Germinal center (tissue), 1 donor: ENCODE data around the gene TBXAS1.
"Not testable (repeated sequence)": the region's sequence is repeated elsewhere in the genome, so short reads cannot be mapped to it uniquely, and the experiment has no call there.

ENCODE experiments used
- DNase-seq: peaks from one replicate; pipeline ENCODE4 v3.0.0; 2012; ENCODE audit warnings: mixed read lengths, low spot score

Gene TBXAS1

GRCh38 chr7:139827042-139827441, 2.0 kb upstream of the TBXAS1 start:
- no peak for DNase-seq

GRCh38 chr7:139828446-139828845, 618 bp upstream of the TBXAS1 start:
- DNase-seq: no peak

GRCh38 chr7:139829775-139830117, 682 bp downstream of the TBXAS1 start:
- no peak for DNase-seq

GRCh38 chr7:139830292-139830691, 1.2 kb downstream of the TBXAS1 start:
- DNase-seq: no peak

- DNase-seq: no peak
These were observed 1.9 kb downstream of the TBXAS1 start for GRCh38 chr7:139830782-139831501.

GRCh38 chr7:139835848-139836247, 6.8 kb downstream of the TBXAS1 start:
- DNase-seq: not testable (repeated sequence)

- DNase-seq: not testable (repeated sequence)
These were observed 8.2 kb downstream of the TBXAS1 start for GRCh38 chr7:139837291-139837690.

GRCh38 chr7:139838276-139838675, 9.2 kb downstream of the TBXAS1 start:
- no peak for DNase-seq

GRCh38 chr7:139838876-139839275, 9.8 kb downstream of the TBXAS1 start:
- no peak for DNase-seq

GRCh38 chr7:139840776-139841175, 11.7 kb downstream of the TBXAS1 start:
- DNase-seq: no peak

- DNase-seq: no peak
These were observed 13.5 kb downstream of the TBXAS1 start for GRCh38 chr7:139842401-139843210.

- not testable (repeated sequence) for DNase-seq
These were observed 14.1 kb downstream of the TBXAS1 start for GRCh38 chr7:139843211-139843537.

GRCh38 chr7:139844779-139845442, 15.8 kb downstream of the TBXAS1 start:
- no peak for DNase-seq

GRCh38 chr7:139845443-139845805, 16.4 kb downstream of the TBXAS1 start:
- DNase-seq: no peak

- no peak for DNase-seq
These were observed 17.2 kb downstream of the TBXAS1 start for GRCh38 chr7:139846297-139846696.

GRCh38 chr7:139848274-139848673, 19.2 kb downstream of the TBXAS1 start:
- DNase-seq: no peak

- DNase-seq: no peak
These were observed 21.8 kb downstream of the TBXAS1 start for GRCh38 chr7:139850906-139851305.

- DNase-seq: no peak
These were observed 22.9 kb downstream of the TBXAS1 start for GRCh38 chr7:139851770-139852481.

- no peak for DNase-seq
These were observed 23.4 kb downstream of the TBXAS1 start for GRCh38 chr7:139852482-139852845.

- no peak for DNase-seq
These were observed 24.6 kb downstream of the TBXAS1 start for GRCh38 chr7:139853506-139854123.

GRCh38 chr7:139854124-139854511, 25.1 kb downstream of the TBXAS1 start:
- DNase-seq: no peak

GRCh38 chr7:139854803-139855497, 25.9 kb downstream of the TBXAS1 start:
- no peak for DNase-seq
